Spinal cord (tissue), 10 donors: ENCODE measurements around the gene ID2. TPM values are rescaled to one million over a fixed set of nuclear protein-coding genes. Genes with fewer than 3 reads are reported as not detected.

Experiments used
- DNase-seq, 6 donors: peaks; one replicate each; pipeline versions ENCODE4 v3.0.0 to v3.0.0-alpha.2; 2013 to 2015; ENCODE audit warnings: low spot score in 6 of 6, low read depth in 4 of 6
- H3K27ac ChIP-seq: one replicate; pipeline ENCODE4 v1.5.1; 2013; ENCODE audit warnings: low read depth, low read length, control low read depth
- H3K27me3 ChIP-seq: one replicate; pipeline ENCODE4 v1.6.1; 2013; ENCODE audit warnings: low read length; ENCODE audit not compliant: control insufficient read depth, insufficient read depth
- H3K36me3 ChIP-seq: one replicate; pipeline ENCODE4 v1.6.1; 2013; ENCODE audit warnings: low read length; ENCODE audit not compliant: control insufficient read depth, insufficient read depth
- H3K4me1 ChIP-seq: one replicate; pipeline ENCODE4 v1.6.1; 2013; ENCODE audit warnings: low read length; ENCODE audit not compliant: control insufficient read depth, insufficient read depth
- H3K4me3 ChIP-seq: one replicate; pipeline ENCODE4 v1.5.1; 2013; ENCODE audit warnings: low read depth, low read length, control low read depth
- H3K9me3 ChIP-seq: one replicate; pipeline ENCODE4 v1.6.1; 2013; ENCODE audit warnings: low read length; ENCODE audit not compliant: control insufficient read depth, insufficient read depth
- WGBS: methylation state at CpG from one replicate; pipeline ENCODE4 v1.1.5; 2013; ENCODE audit warnings: missing lambda C conversion rate; ENCODE audit not compliant: insufficient coverage; 5-methylcytosine and 5-hydroxymethylcytosine counted together
- polyA plus RNA-seq, 2 donors: library from polyadenylated mRNA; unstranded; fragments of 120-200 nt; gene quantifications; one replicate each; pipeline ENCODE4 v1.2.1, GENCODE V29; 2013; ENCODE audit not compliant: insufficient read length in 2 of 2
- total RNA-seq, 2 donors: library from RNA; depleted of rRNA in 1 of 2; stranded (reverse); fragments of 120-200 nt in 1 of 2; fragments of >200 nt in 1 of 2; gene quantifications; one replicate each; pipeline versions ENCODE4 v1.2.3 to v1.2.4, GENCODE V29; 2013 to 2014
- donor health status: healthy.

Gene ID2
- total and polyA plus RNA-seq, 4 donors: 138 to 235 (median 187) TPM

GRCh38 chr2:8694737-8695136 lies 12.9 kb downstream of the ID2 start:
- Histone ChIP-seq H3K36me3 (no peaks in the 10 kb centered on the region), H3K4me3 (no peak overlapping the region), H3K4me1 (peaks cover 12% of the 10 kb centered on the region), H3K27me3 (peaks cover 6% of the 10 kb centered on the region), H3K27ac (no peak overlapping the region), H3K9me3 (no peaks in the 10 kb centered on the region)
- peak in 1 of 6 donors; percentile 6 for DNase-seq
- 95% methylated on average over 4 of the region's 8 CpGs for whole genome bisulfite sequencing

DNA sequence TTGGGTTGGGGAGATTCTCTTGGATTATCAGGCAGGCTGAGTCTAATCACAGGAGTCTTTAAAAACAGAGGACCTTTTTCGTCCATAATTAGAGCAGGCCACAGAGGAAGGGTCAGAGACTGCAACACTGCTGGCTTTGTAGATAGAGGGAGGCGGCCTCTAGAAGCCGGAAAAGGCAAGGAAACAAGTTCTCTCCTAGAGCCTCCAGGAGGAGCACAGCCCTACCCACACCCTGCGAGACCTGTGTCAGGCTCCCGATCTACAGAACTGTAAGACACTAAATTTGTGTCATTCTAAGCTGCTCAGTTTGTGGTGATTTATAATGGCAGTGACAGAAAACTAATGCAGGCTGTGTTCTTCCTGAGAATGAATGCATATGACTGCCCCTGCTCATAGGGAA lies 15.3 kb downstream of the ID2 start:
- 80% methylated on average over 5 of the region's 5 CpGs for WGBS
- H3K4me1 ChIP-seq: peaks cover 12% of the 10 kb centered on the region

GRCh38 chr2:8699839-8700238 lies 18.0 kb downstream of the ID2 start:
- Histone ChIP-seq H3K4me3 (no peak overlapping the region), H3K4me1 (no peaks in the 10 kb centered on the region), H3K27ac (no peak overlapping the region), H3K36me3 (no peaks in the 10 kb centered on the region), H3K9me3 (no peaks in the 10 kb centered on the region), H3K27me3 (no peaks in the 10 kb centered on the region)
- no peak for DNase-seq
- WGBS: 91% methylated on average over 6 of the region's 7 CpGs

More for the DNA sequence above, 15.3 kb downstream of the ID2 start:
- Histone ChIP-seq H3K9me3 (no peaks in the 10 kb centered on the region), H3K27ac (no peak overlapping the region), H3K27me3 (peaks cover 6% of the 10 kb centered on the region), H3K36me3 (no peaks in the 10 kb centered on the region), H3K4me3 (no peak overlapping the region)
- no peak for DNase-seq

DNA sequence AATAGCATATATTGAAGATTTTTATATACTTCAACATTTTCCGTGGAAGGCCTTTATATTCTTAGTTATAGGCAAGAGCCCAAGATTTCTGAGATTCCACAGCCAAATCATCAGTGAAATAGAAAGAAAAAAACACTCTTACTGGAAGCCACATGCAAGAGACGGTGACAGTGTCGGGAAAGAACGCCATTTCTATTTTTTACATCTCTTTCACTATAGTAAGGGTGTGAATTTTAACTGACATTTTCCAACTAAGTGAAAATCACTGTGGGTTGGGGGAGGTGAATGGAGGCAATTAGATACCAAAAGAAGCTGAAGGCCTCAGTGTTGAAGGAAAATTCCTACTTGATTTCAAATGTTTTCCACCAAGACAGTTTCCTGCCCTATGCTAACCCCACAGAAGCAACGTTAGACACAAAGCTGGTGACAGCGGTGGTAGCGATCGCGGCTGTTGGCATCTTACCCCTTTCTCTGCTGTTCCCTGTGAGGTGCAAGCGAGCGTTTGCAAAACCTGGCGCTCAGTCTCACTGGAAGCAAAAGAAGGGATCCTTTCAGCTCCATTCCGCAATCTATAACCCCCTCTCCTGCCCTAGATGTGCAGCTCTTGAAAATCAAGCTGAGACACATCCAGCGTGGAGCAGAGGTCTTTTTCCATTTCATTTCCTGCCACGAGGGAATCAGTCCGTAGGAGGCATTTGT lies 20.0 kb downstream of the ID2 start:
- WGBS: 76% methylated on average over 7 of the region's 16 CpGs
- no peaks in the 10 kb centered on the region for H3K4me1 ChIP-seq
- H3K9me3 ChIP-seq: no peaks in the 10 kb centered on the region
- no peak overlapping the region for H3K27ac ChIP-seq
- H3K4me3 ChIP-seq: no peak overlapping the region
- peak in 1 of 6 donors; percentile 66 for DNase-seq
- no peaks in the 10 kb centered on the region for H3K36me3 ChIP-seq
- no peaks in the 10 kb centered on the region for H3K27me3 ChIP-seq

- H3K27ac ChIP-seq: no peak overlapping the region
- no CpG with 5 or more reads among the region's 3 CpGs for WGBS
- H3K4me1 ChIP-seq: no peaks in the 10 kb centered on the region
- no peaks in the 10 kb centered on the region for H3K9me3 ChIP-seq
- no peak for DNase-seq
- H3K4me3 ChIP-seq: no peak overlapping the region
- H3K36me3 ChIP-seq: no peaks in the 10 kb centered on the region
- H3K27me3 ChIP-seq: no peaks in the 10 kb centered on the region
These were observed 23.1 kb downstream of the ID2 start for GRCh38 chr2:8704906-8705305.

DNA sequence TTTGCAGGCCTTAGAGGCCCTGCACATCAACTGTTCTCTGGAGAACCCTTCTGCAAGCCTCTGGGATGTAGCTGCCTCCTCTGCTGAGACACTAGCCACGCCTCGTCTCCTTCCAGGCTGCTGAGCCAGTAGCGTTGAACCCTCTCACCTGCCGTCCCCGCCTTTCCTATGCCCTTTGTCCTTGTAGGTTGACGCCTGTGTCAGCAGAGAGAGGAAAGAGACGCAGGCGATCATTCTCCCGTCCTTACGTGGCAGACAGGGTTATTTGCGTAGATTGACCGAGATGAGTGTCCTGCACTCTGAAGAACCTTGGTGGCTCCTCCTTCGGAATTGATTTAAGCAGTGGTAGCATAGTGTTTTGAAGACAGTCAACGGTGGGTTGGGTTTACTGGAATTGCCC lies 27.8 kb downstream of the ID2 start:
- Histone ChIP-seq H3K27me3 (no peaks in the 10 kb centered on the region), H3K36me3 (no peaks in the 10 kb centered on the region), H3K4me3 (no peak overlapping the region), H3K4me1 (no peaks in the 10 kb centered on the region), H3K9me3 (no peaks in the 10 kb centered on the region), H3K27ac (no peak overlapping the region)
- DNase-seq: no peak
- 93% methylated on average over 14 of the region's 14 CpGs for WGBS

DNA sequence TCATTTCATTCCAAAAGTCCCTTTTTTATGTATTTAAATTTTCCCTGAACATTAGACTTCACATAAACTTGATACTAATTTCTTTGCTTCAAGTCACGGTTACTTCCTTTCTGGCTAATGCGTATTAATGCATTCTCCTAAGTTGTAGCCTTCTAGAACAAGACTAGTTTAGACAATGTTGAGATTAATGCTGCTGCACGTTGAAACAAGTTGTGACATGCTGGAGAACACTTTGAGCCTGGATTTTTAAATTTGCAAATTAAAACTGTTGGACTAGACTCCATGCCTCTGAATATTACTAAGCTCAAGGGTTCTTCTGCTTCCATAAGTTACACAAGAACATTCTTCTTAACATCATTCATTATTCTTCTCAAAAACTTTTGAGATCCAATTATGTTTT lies 29.1 kb downstream of the ID2 start:
- no peak overlapping the region for H3K27ac ChIP-seq
- DNase-seq: no peak
- H3K4me3 ChIP-seq: no peak overlapping the region
- no peaks in the 10 kb centered on the region for H3K36me3 ChIP-seq
- no peaks in the 10 kb centered on the region for H3K4me1 ChIP-seq
- no peaks in the 10 kb centered on the region for H3K9me3 ChIP-seq
- H3K27me3 ChIP-seq: no peaks in the 10 kb centered on the region
- whole genome bisulfite sequencing: no CpG with 5 or more reads among the region's 3 CpGs

DNA sequence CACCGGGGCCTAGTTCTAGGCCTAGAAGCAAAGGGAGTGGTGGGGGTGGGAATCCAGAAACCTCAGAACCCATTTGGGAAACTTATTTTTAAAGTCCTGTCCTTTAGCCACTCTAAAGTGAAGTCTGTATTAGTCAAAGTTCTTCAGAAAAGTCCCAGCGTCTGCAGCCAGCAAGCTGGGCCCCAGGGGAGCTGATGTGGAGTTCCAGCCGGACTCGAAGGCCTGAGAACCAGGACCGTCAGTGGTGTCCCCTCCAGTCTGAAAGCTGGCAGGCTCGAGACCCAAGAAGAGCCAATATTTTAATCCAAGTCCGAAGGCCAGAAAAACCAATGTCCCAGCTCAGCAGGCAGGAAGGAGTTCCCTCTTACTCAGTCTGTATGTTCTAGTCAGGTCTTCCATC lies 32.4 kb downstream of the ID2 start:
- WGBS: 94% methylated on average over 7 of the region's 7 CpGs
- no peak for DNase-seq
- no peaks in the 10 kb centered on the region for H3K9me3 ChIP-seq
- no peaks in the 10 kb centered on the region for H3K4me1 ChIP-seq
- no peak overlapping the region for H3K4me3 ChIP-seq
- no peaks in the 10 kb centered on the region for H3K36me3 ChIP-seq
- no peak overlapping the region for H3K27ac ChIP-seq
- H3K27me3 ChIP-seq: no peaks in the 10 kb centered on the region

GRCh38 chr2:8714971-8715370 lies 33.1 kb downstream of the ID2 start:
- DNase-seq: no peak
- no peaks in the 10 kb centered on the region for H3K4me1 ChIP-seq
- no peak overlapping the region for H3K4me3 ChIP-seq
- no peaks in the 10 kb centered on the region for H3K36me3 ChIP-seq
- no peaks in the 10 kb centered on the region for H3K9me3 ChIP-seq
- H3K27me3 ChIP-seq: no peaks in the 10 kb centered on the region
- WGBS: 100% methylated on average over 2 of the region's 5 CpGs
- H3K27ac ChIP-seq: no peak overlapping the region

DNA sequence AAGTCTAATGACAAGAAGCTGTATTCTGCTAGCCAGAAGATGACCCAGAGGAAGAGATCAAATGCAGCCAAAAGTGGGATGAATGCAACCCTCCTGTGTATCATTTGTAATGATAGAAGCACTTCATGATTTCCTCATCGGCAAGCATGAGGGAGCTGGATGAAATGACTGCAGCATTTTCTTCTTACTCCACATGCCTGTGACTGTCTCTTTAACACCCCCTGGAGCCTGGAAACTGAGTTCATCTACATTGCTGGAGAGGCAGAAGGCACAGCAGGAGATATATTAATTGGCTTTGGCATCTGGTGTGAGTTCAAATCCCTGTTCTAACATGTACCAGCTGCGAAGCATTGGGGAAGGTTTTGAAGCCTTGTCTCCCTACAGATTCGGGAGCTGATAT lies 37.7 kb downstream of the ID2 start:
- DNase-seq: peak in 5 of 6 donors; percentile 3 to 87 (median 17)
- Histone ChIP-seq H3K27me3 (no peaks in the 10 kb centered on the region), H3K4me3 (no peak overlapping the region), H3K36me3 (no peaks in the 10 kb centered on the region), H3K4me1 (no peaks in the 10 kb centered on the region), H3K27ac (no peak overlapping the region), H3K9me3 (no peaks in the 10 kb centered on the region)
- 50% methylated on average over 1 of the region's 3 CpGs for WGBS
